Activated CD4-positive, alpha-beta memory T cell treated with anti-CD3 and anti-CD28 coated beads, Interleukin-2, amount 10 ng/mL, durations not matched to agents 7 days and 5 days (primary cell): ENCODE data around the gene PDCD6IP. TPM values are rescaled to one million over a fixed set of nuclear protein-coding genes. Genes with fewer than 3 reads are reported as not detected.
"Not testable (repeated sequence)": the region's sequence is repeated elsewhere in the genome, so short reads cannot be mapped to it uniquely, and the experiment has no call there.

Experiments
- CTCF ChIA-PET: fragments of 350-600 bp; sonication (Branson Sonifier 250); formaldehyde crosslinking; loops from one replicate; lab custom pipeline; 2021; ENCODE audit warnings: antibody characterized with exemption, inconsistent platforms; lab: Charles Lee
- POLR2A ChIA-PET: fragments of 350-600 bp; sonication (Branson Sonifier 250); formaldehyde crosslinking; loops from one replicate; lab custom pipeline; 2021; ENCODE audit warnings: antibody characterized with exemption; lab: Charles Lee
- DNase-seq: peaks from one replicate; pipeline ENCODE4 v3.0.0-alpha.2; 2020
- H3K27ac Mint-ChIP-seq: one replicate; pipeline ENCODE4 v1.8.0; 2021; ENCODE audit warnings: mild to moderate bottlenecking, mixed read lengths
- H3K27me3 Mint-ChIP-seq: one replicate; pipeline ENCODE4 v1.8.0; 2021; ENCODE audit warnings: mixed read lengths
- H3K36me3 Mint-ChIP-seq: one replicate; pipeline ENCODE4 v1.8.0; 2021; ENCODE audit warnings: low read depth, mixed read lengths
- H3K4me1 Mint-ChIP-seq: one replicate; pipeline ENCODE4 v1.8.0; 2021; ENCODE audit warnings: mixed read lengths
- H3K4me3 Mint-ChIP-seq: one replicate; pipeline ENCODE4 v1.8.0; 2021; ENCODE audit warnings: mild to moderate bottlenecking, mixed read lengths
- H3K9me3 Mint-ChIP-seq: one replicate; pipeline ENCODE4 v1.8.0; 2021; ENCODE audit warnings: mixed read lengths
- total RNA-seq, 2 experiments: library from RNA; stranded (reverse); gene quantifications; one replicate each; pipeline ENCODE4 v1.2.3, GENCODE V29; 2021

PDCD6IP gene
- total RNA-seq, 2 experiments from 2014 or later: 211 TPM

GRCh38 chr3:33781413-33781812 is 17.0 kb upstream of the PDCD6IP start:
- H3K9me3 Mint-ChIP-seq, H3K27ac Mint-ChIP-seq, POLR2A ChIA-PET, H3K27me3 Mint-ChIP-seq, H3K4me1 Mint-ChIP-seq, H3K36me3 Mint-ChIP-seq, H3K4me3 Mint-ChIP-seq, DNase-seq: not testable (repeated sequence)
- CTCF ChIA-PET: interaction anchor here (0.6 kb wide), 1 partner anchor 801 kb away, joined by 3 read pairs; no protein-coding TSS in a partner anchor

DNA sequence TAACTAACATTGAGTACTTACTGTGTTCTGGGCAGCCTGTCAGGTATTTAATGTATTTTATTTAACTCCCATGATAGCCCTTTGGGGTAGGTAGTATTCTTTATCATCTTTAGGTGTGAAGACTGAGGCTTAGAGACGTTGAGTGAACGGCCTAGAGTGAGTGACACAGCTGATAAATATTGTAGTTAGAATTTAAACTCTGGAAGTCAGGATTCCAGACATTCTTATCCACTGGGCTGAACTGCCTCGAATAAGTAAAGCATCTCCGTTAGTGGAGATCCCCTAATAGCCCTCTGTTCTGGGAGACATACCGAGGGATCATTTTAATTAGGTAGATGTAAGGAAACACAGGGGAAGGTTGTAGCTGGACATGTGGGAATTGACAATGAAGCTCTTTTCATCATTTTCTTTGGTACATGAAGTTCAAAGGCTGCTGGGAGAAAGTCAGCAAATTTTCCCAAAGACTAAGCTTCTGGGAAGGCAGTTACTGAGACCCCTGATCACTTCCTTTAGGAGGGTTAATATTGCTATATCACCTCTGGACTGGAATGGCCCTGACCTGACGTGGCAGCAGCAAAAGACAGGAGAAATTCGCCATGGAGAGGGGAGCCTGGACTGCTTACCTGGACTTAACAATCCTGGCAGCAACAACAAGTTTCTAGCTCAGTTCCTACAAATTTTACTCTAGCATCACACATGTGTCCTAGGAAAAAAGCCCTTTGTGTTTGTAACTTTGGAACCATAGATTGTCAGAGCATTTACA is 11.7 kb upstream of the PDCD6IP start:
- POLR2A ChIA-PET: interaction anchor here (0.7 to 1.3 kb wide), 4 partner anchors 9 to 346 kb away, joined by 3 to 8 read pairs (median 4); partner anchors contain the start of gene PDCD6IP

DNA sequence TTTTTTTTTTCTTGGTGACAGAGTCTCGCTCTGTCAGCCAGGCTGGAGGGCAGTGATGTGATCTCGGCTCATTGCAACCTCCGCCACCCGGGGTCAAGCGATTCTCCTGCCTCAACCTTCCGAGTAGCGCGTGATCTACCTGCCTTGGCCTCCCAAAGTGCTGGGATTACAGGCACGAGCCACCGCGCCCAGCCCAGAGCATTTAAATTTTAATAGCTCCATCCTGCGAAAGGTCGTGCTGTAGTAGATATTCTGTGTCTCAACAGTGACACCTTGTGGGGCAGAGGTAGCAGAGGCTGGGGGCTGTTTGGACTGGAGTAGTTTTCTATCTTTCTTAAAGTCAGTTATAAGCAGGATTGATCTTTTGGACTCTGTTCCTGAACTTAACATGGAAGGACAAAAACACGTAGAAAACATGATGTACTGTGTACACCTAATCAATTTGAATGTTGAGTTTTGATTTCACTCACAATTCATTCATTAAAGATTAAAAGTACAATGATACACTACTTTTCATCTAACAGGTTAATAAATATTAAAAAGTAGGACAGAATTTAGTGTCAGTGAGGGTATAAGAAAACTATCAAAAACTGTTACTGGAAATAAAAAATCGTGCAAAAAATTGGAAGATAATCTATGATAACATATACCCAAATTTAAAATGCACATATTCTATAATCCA is 11.0 kb upstream of the PDCD6IP start:
- Mint-ChIP-seq H3K36me3 (no peaks in the 10 kb centered on the region), H3K4me3 (no peak overlapping the region), H3K9me3 (no peaks in the 10 kb centered on the region), H3K4me1 (peaks cover 16% of the 10 kb centered on the region), H3K27ac (no peak overlapping the region), H3K27me3 (peaks cover 13% of the 10 kb centered on the region)
- ChIA-PET POLR2A (interaction anchor here (0.7 to 1.3 kb wide), 4 partner anchors 10 to 347 kb away, joined by 3 to 8 read pairs (median 4); partner anchors contain the start of gene PDCD6IP), CTCF (interaction anchor here (0.6 to 4.6 kb wide), 44 partner anchors 11 to 692 kb away, joined by 3 to 70 read pairs (median 4); partner anchors contain the start of gene PDCD6IP)
- DNase-seq: peak; percentile 62

More for the DNA sequence above, 11.7 kb upstream of the PDCD6IP start:
- no peaks in the 10 kb centered on the region for H3K9me3 Mint-ChIP-seq
- peaks cover 10% of the 10 kb centered on the region for H3K4me1 Mint-ChIP-seq
- H3K36me3 Mint-ChIP-seq: no peaks in the 10 kb centered on the region
- CTCF ChIA-PET: interaction anchor here (0.6 to 4.6 kb wide), 47 partner anchors 11 to 691 kb away, joined by 3 to 70 read pairs (median 4); partner anchors contain the start of gene PDCD6IP
- H3K4me3 Mint-ChIP-seq: no peak overlapping the region
- DNase-seq: no peak
- no peak overlapping the region for H3K27ac Mint-ChIP-seq
- H3K27me3 Mint-ChIP-seq: peaks cover 13% of the 10 kb centered on the region

GRCh38 chr3:33789183-33789954 is 9.1 kb upstream of the PDCD6IP start:
- Mint-ChIP-seq H3K27me3 (peaks cover 14% of the 10 kb centered on the region), H3K4me1 (peaks cover 16% of the 10 kb centered on the region), H3K36me3 (no peaks in the 10 kb centered on the region), H3K27ac (no peak overlapping the region), H3K9me3 (no peaks in the 10 kb centered on the region), H3K4me3 (no peak overlapping the region)
- POLR2A ChIA-PET: interaction anchor here (1.1 to 1.5 kb wide), 2 partner anchors 9 to 349 kb away, joined by 3 to 5 read pairs; partner anchors contain the start of gene PDCD6IP
- DNase-seq: no peak
- CTCF ChIA-PET: interaction anchor here (1.7 to 4.2 kb wide), 2 partner anchors 10 to 658 kb away, joined by 4 to 52 read pairs; partner anchors contain the start of gene PDCD6IP

- Mint-ChIP-seq H3K36me3 (no peaks in the 10 kb centered on the region), H3K4me1 (peaks cover 16% of the 10 kb centered on the region), H3K4me3 (no peak overlapping the region), H3K27me3 (peaks cover 19% of the 10 kb centered on the region), H3K27ac (no peak overlapping the region), H3K9me3 (no peaks in the 10 kb centered on the region)
- DNase-seq: no peak
- POLR2A ChIA-PET: interaction anchor here (1.1 kb wide), 1 partner anchor 8 kb away, joined by 5 read pairs; the partner anchor contains the start of gene PDCD6IP
- CTCF ChIA-PET: interaction anchor here (1.6 to 4.2 kb wide), 3 partner anchors 9 to 659 kb away, joined by 3 to 52 read pairs (median 4); partner anchors contain the start of gene PDCD6IP
These were observed 8.3 kb upstream of the PDCD6IP start for GRCh38 chr3:33790091-33790490.

DNA sequence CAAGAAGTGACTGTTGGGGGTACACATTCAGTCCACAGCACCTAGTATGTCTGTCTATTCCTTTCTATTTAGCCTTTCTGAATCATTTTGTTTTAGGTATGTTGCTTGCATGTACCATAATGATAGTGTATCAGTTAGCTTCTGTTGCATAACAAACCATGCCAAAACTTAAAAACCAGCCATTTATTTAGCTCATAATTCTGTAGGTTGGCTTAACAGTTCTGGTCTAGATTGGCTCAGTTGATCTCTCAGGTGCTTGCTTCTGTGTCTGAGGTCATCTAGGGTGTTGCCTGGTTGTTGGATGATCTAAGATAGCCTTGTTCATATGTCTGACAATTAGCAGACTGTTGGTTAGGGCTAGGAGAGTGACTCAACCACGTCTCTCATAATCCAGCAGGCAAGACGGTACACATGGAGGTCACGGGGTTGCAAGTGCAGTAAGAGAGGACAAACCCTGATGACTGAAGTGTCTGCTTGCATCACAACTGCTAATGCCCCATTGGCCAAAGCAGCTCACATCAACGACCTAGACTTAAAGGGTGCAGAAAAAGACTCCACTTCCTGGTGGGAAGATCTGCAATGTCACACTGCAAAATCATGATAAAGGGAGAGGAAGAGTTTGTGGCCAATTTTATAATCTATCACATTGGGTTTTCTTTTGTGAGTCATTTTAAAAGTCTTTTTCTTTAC is 6.8 kb upstream of the PDCD6IP start:
- Mint-ChIP-seq H3K27ac (no peak overlapping the region), H3K9me3 (no peaks in the 10 kb centered on the region), H3K36me3 (no peaks in the 10 kb centered on the region), H3K4me1 (peaks cover 23% of the 10 kb centered on the region), H3K27me3 (peaks cover 16% of the 10 kb centered on the region), H3K4me3 (no peak overlapping the region)
- ChIA-PET POLR2A (no interaction called here), CTCF (interaction anchor here (0.7 to 1.6 kb wide), 3 partner anchors 15 to 155 kb away, joined by 3 read pairs; no protein-coding TSS in a partner anchor)
- DNase-seq: peak; percentile 33

DNA sequence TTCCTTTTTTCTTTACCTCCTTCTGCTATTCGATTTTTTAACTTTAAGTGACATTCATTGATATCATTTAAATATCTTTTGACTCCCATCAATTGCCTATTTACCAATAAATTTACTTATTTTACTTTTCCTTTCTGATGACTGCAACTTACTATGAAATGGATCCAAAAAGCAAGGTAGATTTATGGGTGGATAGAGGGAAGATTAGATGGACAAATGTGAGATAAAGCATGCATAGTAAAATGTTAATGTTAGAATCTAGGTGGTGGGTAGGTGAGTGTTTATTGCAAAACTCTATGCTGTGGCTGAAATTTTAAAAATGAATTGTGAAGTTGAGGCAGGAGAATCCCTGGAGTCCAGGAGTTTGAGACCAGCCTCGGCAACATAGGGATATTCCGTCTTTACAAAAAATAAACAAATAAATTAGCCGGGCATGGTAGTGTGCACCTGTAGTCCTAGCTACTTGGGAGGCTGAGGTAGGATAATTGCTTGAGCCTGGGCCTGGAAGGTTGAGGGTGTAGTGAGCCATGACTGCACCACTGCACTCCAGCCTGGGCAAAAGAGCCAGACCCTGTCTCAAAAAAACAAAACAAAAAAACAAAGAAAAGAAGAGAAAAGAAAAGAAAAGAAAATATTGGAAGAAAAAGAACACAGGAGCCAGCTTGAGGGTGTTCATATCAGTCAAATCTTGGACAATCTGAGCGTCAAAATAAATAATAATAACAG is 6.1 kb upstream of the PDCD6IP start:
- H3K27me3 Mint-ChIP-seq: peaks cover 15% of the 10 kb centered on the region
- ChIA-PET POLR2A (no interaction called here), CTCF (no interaction called here)
- no peaks in the 10 kb centered on the region for H3K9me3 Mint-ChIP-seq
- peaks cover 21% of the 10 kb centered on the region for H3K4me1 Mint-ChIP-seq
- no peak for DNase-seq
- H3K4me3 Mint-ChIP-seq: no peak overlapping the region
- no peaks in the 10 kb centered on the region for H3K36me3 Mint-ChIP-seq
- no peak overlapping the region for H3K27ac Mint-ChIP-seq

DNA sequence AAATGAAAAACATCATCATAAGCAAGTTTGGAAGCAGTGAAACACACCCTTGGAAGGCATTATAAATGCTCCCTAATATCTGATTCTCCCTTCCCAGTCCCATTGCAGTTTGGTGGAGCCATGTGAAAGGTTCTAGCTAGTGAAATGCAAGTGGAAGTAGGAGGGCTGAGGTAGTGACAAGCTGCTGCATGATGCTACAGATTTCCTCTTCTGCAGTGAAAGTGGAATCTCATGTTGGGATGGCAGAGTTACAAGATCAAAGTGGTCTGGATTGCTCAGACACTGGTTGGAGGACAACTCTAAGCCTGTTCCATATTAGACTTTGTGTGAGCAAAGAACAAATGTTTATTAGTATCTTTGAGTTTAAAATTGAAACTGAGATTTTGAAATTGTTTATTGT is 3.3 kb upstream of the PDCD6IP start:
- POLR2A ChIA-PET: interaction anchor here (0.9 kb wide), 1 partner anchor 12 kb away, joined by 3 read pairs; no protein-coding TSS in a partner anchor
- Mint-ChIP-seq H3K4me3 (no peak overlapping the region), H3K9me3 (no peaks in the 10 kb centered on the region), H3K27me3 (peaks cover 5% of the 10 kb centered on the region), H3K27ac (no peak overlapping the region), H3K4me1 (peaks cover 34% of the 10 kb centered on the region), H3K36me3 (peaks cover 5% of the 10 kb centered on the region)
- CTCF ChIA-PET: no interaction called here
- no peak for DNase-seq

GRCh38 chr3:33795856-33796536 is 2.4 kb upstream of the PDCD6IP start:
- POLR2A ChIA-PET: interaction anchor here (0.9 kb wide), 1 partner anchor 11 kb away, joined by 3 read pairs; no protein-coding TSS in a partner anchor
- Mint-ChIP-seq H3K27ac (no peak overlapping the region), H3K9me3 (no peaks in the 10 kb centered on the region), H3K36me3 (peaks cover 9% of the 10 kb centered on the region), H3K4me1 (peaks cover 42% of the 10 kb centered on the region), H3K27me3 (peaks cover 5% of the 10 kb centered on the region), H3K4me3 (no peak overlapping the region)
- no peak for DNase-seq
- CTCF ChIA-PET: interaction anchor here (0.6 to 6.7 kb wide), 2 partner anchors 8 to 883 kb away, joined by 4 to 52 read pairs; no protein-coding TSS in a partner anchor

GRCh38 chr3:33798113-33798417 is 365 bp upstream of the PDCD6IP start:
- peaks cover 48% of the 10 kb centered on the region for H3K4me1 Mint-ChIP-seq
- POLR2A ChIA-PET: interaction anchor here (0.6 to 3.0 kb wide), 15 partner anchors 9 to 412 kb away, joined by 3 to 42 read pairs (median 3); partner anchors contain the start of gene UBP1
- peak overlapping the region; percentile 83 for H3K27ac Mint-ChIP-seq
- no peak for DNase-seq
- peaks cover 5% of the 10 kb centered on the region for H3K27me3 Mint-ChIP-seq
- H3K36me3 Mint-ChIP-seq: peaks cover 19% of the 10 kb centered on the region
- H3K9me3 Mint-ChIP-seq: no peaks in the 10 kb centered on the region
- CTCF ChIA-PET: interaction anchor here (0.5 to 6.7 kb wide), 9 partner anchors 10 to 1235 kb away, joined by 3 to 52 read pairs (median 5); partner anchors contain the start of gene UBP1
- H3K4me3 Mint-ChIP-seq: peak overlapping the region; percentile 84

- Mint-ChIP-seq H3K9me3 (peaks cover 3% of the 10 kb centered on the region), H3K4me3 (peak overlapping the region; percentile 84), H3K36me3 (peaks cover 30% of the 10 kb centered on the region), H3K4me1 (peaks cover 59% of the 10 kb centered on the region), H3K27me3 (peaks cover 5% of the 10 kb centered on the region), H3K27ac (peak overlapping the region; percentile 83)
- POLR2A ChIA-PET: interaction anchor here (0.7 to 3.0 kb wide), 16 partner anchors 9 to 753 kb away, joined by 3 to 42 read pairs (median 4); partner anchors contain the start of gene UBP1
- CTCF ChIA-PET: interaction anchor here (0.5 to 6.7 kb wide), 11 partner anchors 11 to 1300 kb away, joined by 3 to 52 read pairs (median 4); partner anchors contain the start of gene UBP1
- DNase-seq: no peak
These were observed 747 bp downstream of the PDCD6IP start for GRCh38 chr3:33799202-33799551.
